Endothelial cell of umbilical vein (primary cell): ENCODE data around the gene CD8B2. TPM values are rescaled to one million over a fixed set of nuclear protein-coding genes. Genes with fewer than 3 reads are reported as not detected.

ENCODE experiments used
- BruUV-seq: library from RNA; stranded (reverse); fragments of 400-500 nt; replicated peaks from 2 replicates; lab custom pipeline; 2021; lab: Mats Ljungman, UMichigan
- CTCF ChIA-PET: fragments of 300-600, 350-600 bp; sonication (Branson Sonifier 250); formaldehyde crosslinking; loops from one replicate; lab custom pipeline; 2021; ENCODE audit warnings: antibody characterized with exemption, inconsistent platforms; lab: Charles Lee
- POLR2A ChIA-PET: fragments of 300-600, 350-600 bp; sonication (Branson Sonifier 250); formaldehyde crosslinking; loops from one replicate; lab custom pipeline; 2021; ENCODE audit warnings: antibody characterized with exemption, inconsistent platforms; lab: Charles Lee
- DNase-seq: peaks from one replicate; pipeline ENCODE4 v3.0.0-alpha.2; 2011; ENCODE audit warnings: low read depth, low spot score
- FAIRE-seq: peaks from 2 replicates; lab custom pipeline; 2011; peaks lifted over from hg19 to GRCh38; lab: Jason Lieb, UNC
- H2AFZ ChIP-seq: 2 replicates; pipeline ENCODE4 v1.6.0; 2012; ENCODE audit warnings: low read depth, low read length, control low read depth, inconsistent platforms
- H3K27ac ChIP-seq: 2 replicates; pipeline ENCODE4 v1.5.1; 2011; ENCODE audit warnings: low read depth, mild to moderate bottlenecking, control low read depth, low read length, moderate library complexity; ENCODE audit not compliant: insufficient read depth
- H3K27me3 ChIP-seq, 2 experiments: 2 replicates each; pipeline versions ENCODE4 v1.6.0 to v1.6.1; 2011; ENCODE audit warnings: low read length in 2 of 2, mixed read lengths in 1 of 2; ENCODE audit not compliant: control insufficient read depth in 2 of 2, insufficient read depth in 2 of 2
- H3K36me3 ChIP-seq, 2 experiments: 2 replicates in 1 of 2; 3 replicates in 1 of 2; pipeline ENCODE4 v1.5.1; 2011; ENCODE audit warnings: low read length in 2 of 2, mild to moderate bottlenecking in 1 of 2, moderate library complexity in 1 of 2; ENCODE audit not compliant: control insufficient read depth in 2 of 2, insufficient read depth in 2 of 2; ENCODE audit errors: extremely low read depth in 1 of 2
- H3K4me1 ChIP-seq: 3 replicates; pipeline ENCODE4 v1.5.1; 2011; ENCODE audit warnings: mild to moderate bottlenecking, low read length; ENCODE audit not compliant: control insufficient read depth, insufficient read depth; ENCODE audit errors: extremely low read depth
- H3K4me2 ChIP-seq: 2 replicates; pipeline ENCODE4 v1.6.1; 2011; ENCODE audit warnings: low read length, control low read depth, mixed read lengths; ENCODE audit not compliant: insufficient read depth
- H3K4me3 ChIP-seq, 3 experiments: fragments of 200-600 bp in 1 of 3; sonication (generic), shearing (Covaris generic) in 1 of 3; replicated peaks in 1 of 3; 2 replicates each; pipeline ENCODE4 v1.5.1; 2011 to 2016; ENCODE audit warnings: control low read depth in 3 of 3, low read length in 3 of 3, mild to moderate bottlenecking in 2 of 3, inconsistent platforms in 1 of 3, low read depth in 1 of 3, moderate library complexity in 1 of 3; ENCODE audit not compliant: insufficient read depth in 1 of 3
- H3K79me2 ChIP-seq: 2 replicates; pipeline ENCODE4 v1.6.0; 2012; ENCODE audit warnings: low read length, inconsistent platforms; ENCODE audit not compliant: control insufficient read depth, insufficient read depth
- H3K9ac ChIP-seq: replicated peaks from 2 replicates; pipeline ENCODE3; 2011; ENCODE audit warnings: low read length, control low read depth; ENCODE audit not compliant: insufficient read depth; ENCODE audit errors: extremely low read depth
- H3K9me1 ChIP-seq: replicated peaks from 3 replicates; pipeline ENCODE4 v1.6.0; 2011; ENCODE audit warnings: mild to moderate bottlenecking, low read length; ENCODE audit not compliant: control insufficient read depth, insufficient read depth; ENCODE audit errors: extremely low read depth
- H3K9me3 ChIP-seq: replicated peaks from 2 replicates; pipeline ENCODE4 v1.5.1; 2012; ENCODE audit warnings: low read length, inconsistent platforms; ENCODE audit not compliant: control insufficient read depth, insufficient read depth
- H4K20me1 ChIP-seq: replicated peaks from 2 replicates; pipeline ENCODE3; 2011; ENCODE audit warnings: mild to moderate bottlenecking, low read length; ENCODE audit not compliant: control insufficient read depth, insufficient read depth; ENCODE audit errors: extremely low read depth
- EZH2 ChIP-seq: IDR thresholded peaks from 2 replicates; pipeline ENCODE4 v1.6.1; 2012; ENCODE audit warnings: borderline replicate concordance, low read depth, mild to moderate bottlenecking, moderate library complexity, low read length, inconsistent platforms; ENCODE audit not compliant: severe bottlenecking
- FOS ChIP-seq: IDR thresholded peaks from 2 replicates; pipeline ENCODE4 v1.6.1; 2011; ENCODE audit warnings: mild to moderate bottlenecking, low read length, moderate library complexity, borderline replicate concordance; ENCODE audit not compliant: insufficient read depth
- GATA2 ChIP-seq: IDR thresholded peaks from 2 replicates; pipeline ENCODE4 v1.7.0; 2011; ENCODE audit warnings: low read depth, mild to moderate bottlenecking, moderate library complexity, mixed read lengths, low read length; ENCODE audit not compliant: insufficient read length, insufficient read depth
- JUN ChIP-seq: IDR thresholded peaks from 2 replicates; pipeline ENCODE4 v1.6.1; 2011; ENCODE audit warnings: borderline replicate concordance, low read depth; ENCODE audit not compliant: insufficient read length, insufficient read depth
- MYC ChIP-seq: IDR thresholded peaks from one replicate; pipeline ENCODE4 v1.6.1; 2011; ENCODE audit warnings: mild to moderate bottlenecking, low read depth, low read length
- POLR2A ChIP-seq: IDR thresholded peaks from 2 replicates; pipeline ENCODE4 v1.6.1; 2012; ENCODE audit warnings: low read depth, mild to moderate bottlenecking, control low read depth, low read length
- POLR2AphosphoS5 ChIP-seq: IDR thresholded peaks from 2 replicates; pipeline ENCODE4 v1.6.1; 2012; ENCODE audit warnings: low read depth, mild to moderate bottlenecking, control low read depth, low read length, moderate library complexity; ENCODE audit not compliant: insufficient read depth
- dilution Hi-C: fragments of 300-500 bp; cut with MboI; formaldehyde crosslinking; loops from one replicate; pipeline ENCODE4 v1.15.0; 2019; ENCODE audit warnings: low sequenced_read_pairs; ENCODE audit not compliant: extremely low pct_ligation_motif_present
- intact Hi-C: fragments of 100-400 bp; cut with micrococcal nuclease; formaldehyde crosslinking; loops from one replicate; pipeline ENCODE4 v1.10.0; 2022
- polyA plus RNA-seq, 4 experiments: library from polyadenylated mRNA; depleted of rRNA in 3 of 4; stranded (reverse) in 3 of 4; unstranded in 1 of 4; fragments of >200 nt; gene quantifications; 2 replicates each; pipeline versions ENCODE4 v1.2.1 to v1.2.3, GENCODE V29; 2011 to 2012; ENCODE audit warnings: missing spikeins in 1 of 4
- total RNA-seq: library from RNA; stranded (reverse); gene quantifications from 2 replicates; pipeline ENCODE4 v1.2.3, GENCODE V29; 2021
- TF ChIP-seq, protein P1 (sequence below), 2 donors: IDR thresholded peaks; 1 replicate in 1 of 2; 2 replicates in 1 of 2; pipeline ENCODE4 v1.5.1; 2011; ENCODE audit warnings: low read length in 2 of 2, mild to moderate bottlenecking in 2 of 2, moderate library complexity in 2 of 2, control low read depth in 1 of 2, inconsistent platforms in 1 of 2, low read depth in 1 of 2; ENCODE audit not compliant: insufficient read depth in 1 of 2; ENCODE audit errors: extremely low read depth in 1 of 2
- TF ChIP-seq, protein P2 (sequence below): IDR thresholded peaks from 2 replicates; pipeline ENCODE4 v1.6.1; 2011; ENCODE audit not compliant: insufficient read depth, insufficient read length

The CD8B2 gene
- total and polyA plus RNA-seq, 2 donors (not counting 3 experiments of a cell fraction or from before 2014, with no cell fraction given) = not detected

DNA sequence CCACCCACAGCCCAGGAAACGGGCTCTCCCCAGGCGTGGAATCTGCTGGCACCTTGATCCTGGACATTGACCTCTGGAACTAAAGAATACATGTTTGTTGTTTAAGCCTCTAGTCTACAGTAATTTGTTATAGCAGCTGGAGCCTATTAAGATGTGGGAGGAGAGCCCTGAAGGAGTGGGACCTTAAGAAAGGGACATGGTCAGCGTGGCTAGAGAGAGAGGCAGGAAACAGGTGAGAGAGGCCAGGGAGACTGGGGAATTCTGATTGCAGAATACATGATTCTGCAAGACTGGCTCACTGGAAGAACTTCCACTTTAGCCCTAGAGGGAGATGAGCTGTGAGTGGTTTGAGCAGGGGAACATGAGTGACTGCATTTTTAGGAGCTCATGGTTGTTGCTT is 83.2 kb downstream of the CD8B2 start:
- Histone ChIP-seq H3K36me3 (no peaks in the 10 kb centered on the region), H3K9me1 (no peaks in the 10 kb centered on the region), H2AFZ (no peak overlapping the region), H3K27me3 (no peaks in the 10 kb centered on the region), H3K27ac (no peak overlapping the region), H3K4me2 (no peak overlapping the region), H3K4me3 (no peak overlapping the region), H3K4me1 (no peaks in the 10 kb centered on the region), H4K20me1 (no peaks in the 10 kb centered on the region), H3K9ac (no peak overlapping the region), H3K9me3 (no peaks in the 10 kb centered on the region), H3K79me2 (no peaks in the 10 kb centered on the region)
- CTCF ChIA-PET = no interaction called here
- dilution Hi-C loops (no loop called here), intact Hi-C loops (no loop called here)
- no peak for DNase-seq
- POLR2A ChIA-PET = no interaction called here
- FAIRE-seq = no peak
- no TSS peak for BruUV-seq
- TF ChIP-seq POLR2A (no peak), GATA2 (no peak), EZH2 (no peak), MYC (no peak), POLR2AphosphoS5 (no peak), JUN (no peak), FOS (no peak)
- TF ChIP-seq, protein P1, sequence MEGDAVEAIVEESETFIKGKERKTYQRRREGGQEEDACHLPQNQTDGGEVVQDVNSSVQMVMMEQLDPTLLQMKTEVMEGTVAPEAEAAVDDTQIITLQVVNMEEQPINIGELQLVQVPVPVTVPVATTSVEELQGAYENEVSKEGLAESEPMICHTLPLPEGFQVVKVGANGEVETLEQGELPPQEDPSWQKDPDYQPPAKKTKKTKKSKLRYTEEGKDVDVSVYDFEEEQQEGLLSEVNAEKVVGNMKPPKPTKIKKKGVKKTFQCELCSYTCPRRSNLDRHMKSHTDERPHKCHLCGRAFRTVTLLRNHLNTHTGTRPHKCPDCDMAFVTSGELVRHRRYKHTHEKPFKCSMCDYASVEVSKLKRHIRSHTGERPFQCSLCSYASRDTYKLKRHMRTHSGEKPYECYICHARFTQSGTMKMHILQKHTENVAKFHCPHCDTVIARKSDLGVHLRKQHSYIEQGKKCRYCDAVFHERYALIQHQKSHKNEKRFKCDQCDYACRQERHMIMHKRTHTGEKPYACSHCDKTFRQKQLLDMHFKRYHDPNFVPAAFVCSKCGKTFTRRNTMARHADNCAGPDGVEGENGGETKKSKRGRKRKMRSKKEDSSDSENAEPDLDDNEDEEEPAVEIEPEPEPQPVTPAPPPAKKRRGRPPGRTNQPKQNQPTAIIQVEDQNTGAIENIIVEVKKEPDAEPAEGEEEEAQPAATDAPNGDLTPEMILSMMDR (IDR thresholded peaks at IDR 0.05; ENCODE audit: extremely low read depth in 1 of 2, insufficient read depth in 1 of 2, low read depth in 1 of 2, low read length in 2 of 2) = no peak
- TF ChIP-seq, protein P2, sequence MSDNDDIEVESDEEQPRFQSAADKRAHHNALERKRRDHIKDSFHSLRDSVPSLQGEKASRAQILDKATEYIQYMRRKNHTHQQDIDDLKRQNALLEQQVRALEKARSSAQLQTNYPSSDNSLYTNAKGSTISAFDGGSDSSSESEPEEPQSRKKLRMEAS = no peak

Other genes starting within 250 kb of the CD8B2 start
- not detected in 2 replicates for gene RGPD3, start 19.0 kb upstream of the CD8B2 start, total RNA-seq
- 0.02 and 0.04 TPM in 2 replicates for gene RGPD3, start 19.0 kb upstream of the CD8B2 start, polyA plus RNA-seq